Activated T-helper 1 cell treated with anti-CD3 and anti-CD28 coated beads, Interleukin-12 subunit alpha, Interleukin-12 subunit beta, Interleukin-2, Interleukin-4 antibody, amounts not matched to agents 30 ng/mL and 10 ng/mL and 1 ng/mL, durations not matched to agents 14 hours and 24 hours and 36 hours (primary cell): ENCODE results near the gene PRKG1. TPM values are rescaled to one million over a fixed set of nuclear protein-coding genes. Genes with fewer than 3 reads are reported as not detected.

ENCODE experiments used
- DNase-seq: peaks from one replicate; pipeline ENCODE4 v3.0.0; 2021; ENCODE audit warnings: low spot score
- H3K27ac Mint-ChIP-seq: one replicate; pipeline ENCODE4 v1.8.0; 2021; ENCODE audit warnings: mild to moderate bottlenecking, mixed read lengths
- H3K27me3 Mint-ChIP-seq: one replicate; pipeline ENCODE4 v1.8.0; 2022; ENCODE audit warnings: mild to moderate bottlenecking, moderate library complexity, mixed read lengths; ENCODE audit not compliant: insufficient read depth
- H3K36me3 Mint-ChIP-seq: one replicate; pipeline ENCODE4 v1.8.0; 2021; ENCODE audit warnings: low read depth, mixed read lengths
- H3K4me1 Mint-ChIP-seq: one replicate; pipeline ENCODE4 v1.8.0; 2021; ENCODE audit warnings: low read depth, mixed read lengths
- H3K4me3 Mint-ChIP-seq: one replicate; pipeline ENCODE4 v1.8.0; 2021; ENCODE audit warnings: mild to moderate bottlenecking, moderate library complexity, mixed read lengths
- H3K9me3 Mint-ChIP-seq: one replicate; pipeline ENCODE4 v1.8.0; 2021; ENCODE audit warnings: mixed read lengths
- intact Hi-C: fragments of 100-400 bp; cut with micrococcal nuclease; formaldehyde crosslinking; loops from one replicate; pipeline ENCODE4 v1.15.1; 2024
- total RNA-seq: library from RNA; stranded (reverse); gene quantifications from 2 replicates; pipeline ENCODE4 v1.2.3, GENCODE V29; 2022

PRKG1 gene
- total RNA-seq, 1 donor from 2014 or later: not detected

DNA sequence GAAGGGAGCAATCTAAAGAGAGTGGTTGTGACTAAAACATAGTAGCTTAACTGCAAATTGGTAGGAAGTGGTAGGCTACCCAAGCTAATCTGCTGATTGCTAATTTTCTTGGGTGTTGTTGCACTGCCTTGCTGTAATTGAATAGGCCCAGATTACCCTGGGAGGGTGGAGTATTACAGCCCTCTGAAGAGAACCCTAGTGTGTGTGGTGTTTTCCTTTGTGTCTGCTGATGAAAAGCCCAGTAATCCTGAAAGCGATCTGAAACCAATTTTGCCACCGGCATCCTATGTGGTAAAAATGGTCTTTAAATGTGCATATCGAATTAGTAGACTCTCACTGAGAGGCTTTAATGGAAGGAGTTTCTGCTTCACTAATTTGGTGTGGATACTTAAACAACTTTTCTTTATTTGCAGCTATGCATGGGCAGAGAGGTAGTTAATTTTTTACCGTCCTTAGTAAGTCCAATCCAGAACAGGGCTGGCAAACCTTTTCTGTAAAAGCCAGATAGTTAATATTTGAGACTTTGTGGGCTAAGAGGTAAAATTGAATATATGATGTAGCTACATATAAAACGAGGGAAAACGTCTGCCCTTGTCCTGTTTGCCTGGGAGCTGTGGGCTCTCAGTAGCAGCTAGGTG is 532.7 kb downstream of the PRKG1 start:
- H3K4me1 Mint-ChIP-seq: no peaks in the 10 kb centered on the region
- no peak overlapping the region for H3K4me3 Mint-ChIP-seq
- intact Hi-C loops: no loop called here
- no peaks in the 10 kb centered on the region for H3K36me3 Mint-ChIP-seq
- no peak for DNase-seq
- no peak overlapping the region for H3K27ac Mint-ChIP-seq
- H3K9me3 Mint-ChIP-seq: no peaks in the 10 kb centered on the region
- H3K27me3 Mint-ChIP-seq: peaks cover 5% of the 10 kb centered on the region

DNA sequence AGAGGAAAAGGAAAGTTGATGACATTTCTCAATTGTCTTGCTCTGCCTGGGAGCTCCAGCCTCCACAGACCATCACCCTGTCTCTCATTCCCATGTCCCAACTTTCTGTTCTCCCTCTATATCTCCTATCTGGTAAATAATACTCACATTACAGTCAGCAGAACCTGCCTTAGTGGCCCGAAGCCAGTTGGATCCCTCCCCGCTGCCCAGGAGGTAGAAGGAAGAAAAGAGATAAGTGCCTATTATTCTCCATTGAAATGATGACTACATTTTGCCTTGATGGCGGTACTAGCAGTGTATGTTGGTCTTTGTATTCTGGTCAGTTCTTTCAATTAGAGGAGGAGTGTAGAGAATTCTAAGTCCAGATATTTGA is 533.2 kb downstream of the PRKG1 start:
- no peak for DNase-seq
- Mint-ChIP-seq H3K36me3 (no peaks in the 10 kb centered on the region), H3K4me3 (no peak overlapping the region), H3K27me3 (peaks cover 5% of the 10 kb centered on the region), H3K27ac (no peak overlapping the region), H3K9me3 (no peaks in the 10 kb centered on the region), H3K4me1 (no peaks in the 10 kb centered on the region)
- intact Hi-C loops: no loop called here

DNA sequence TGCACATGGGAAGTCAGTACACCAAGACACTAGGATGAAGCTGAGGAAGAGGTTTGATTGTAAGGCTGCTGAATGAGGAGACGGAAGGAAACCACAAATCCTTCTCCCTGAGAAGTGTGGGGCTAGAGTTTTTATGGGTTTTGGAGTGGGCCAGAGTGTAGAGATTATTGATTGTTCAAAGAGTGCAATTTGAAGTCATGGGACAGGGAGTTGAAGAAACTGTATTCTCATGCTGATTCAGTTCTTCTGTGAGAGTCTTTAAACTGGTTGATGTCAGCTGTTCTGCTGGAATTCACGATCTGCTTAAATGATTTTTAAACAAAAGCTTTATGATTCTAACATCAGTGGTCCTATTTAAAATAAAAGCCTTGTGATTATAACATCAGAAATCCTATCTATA is 533.9 kb downstream of the PRKG1 start:
- intact Hi-C loops: no loop called here
- Mint-ChIP-seq H3K4me3 (no peak overlapping the region), H3K36me3 (no peaks in the 10 kb centered on the region), H3K9me3 (no peaks in the 10 kb centered on the region), H3K27me3 (peaks cover 5% of the 10 kb centered on the region), H3K27ac (no peak overlapping the region), H3K4me1 (no peaks in the 10 kb centered on the region)
- DNase-seq: no peak

DNA sequence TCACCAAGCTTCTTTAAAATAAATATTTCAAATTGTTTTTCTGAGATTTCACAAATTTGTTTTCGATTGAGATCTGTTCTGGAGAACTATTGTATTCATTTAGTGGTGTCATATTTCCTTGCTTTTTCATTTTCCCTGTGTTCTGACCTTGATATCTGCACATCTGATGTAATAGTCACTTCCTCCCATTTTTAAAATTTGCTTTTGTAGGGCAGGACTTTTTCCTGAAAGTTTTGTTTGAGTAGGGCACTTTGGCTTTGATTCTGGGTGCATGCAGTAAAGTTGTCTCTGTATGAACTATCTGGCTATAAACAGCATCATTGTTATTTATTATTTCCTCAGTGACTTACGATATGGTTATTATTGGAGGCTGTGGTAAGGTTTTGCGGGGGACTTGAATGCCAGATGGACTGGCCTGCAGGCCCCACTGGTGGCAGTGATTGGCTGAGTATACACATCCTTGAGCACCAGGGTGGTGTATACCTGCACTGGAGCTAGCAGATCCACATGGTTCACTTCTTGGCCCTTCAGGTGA is 541.5 kb downstream of the PRKG1 start:
- Mint-ChIP-seq H3K27me3 (peaks cover 2% of the 10 kb centered on the region), H3K36me3 (no peaks in the 10 kb centered on the region), H3K4me3 (no peak overlapping the region), H3K27ac (no peak overlapping the region), H3K9me3 (peaks cover 12% of the 10 kb centered on the region), H3K4me1 (no peaks in the 10 kb centered on the region)
- no peak for DNase-seq
- intact Hi-C loops: no loop called here

DNA sequence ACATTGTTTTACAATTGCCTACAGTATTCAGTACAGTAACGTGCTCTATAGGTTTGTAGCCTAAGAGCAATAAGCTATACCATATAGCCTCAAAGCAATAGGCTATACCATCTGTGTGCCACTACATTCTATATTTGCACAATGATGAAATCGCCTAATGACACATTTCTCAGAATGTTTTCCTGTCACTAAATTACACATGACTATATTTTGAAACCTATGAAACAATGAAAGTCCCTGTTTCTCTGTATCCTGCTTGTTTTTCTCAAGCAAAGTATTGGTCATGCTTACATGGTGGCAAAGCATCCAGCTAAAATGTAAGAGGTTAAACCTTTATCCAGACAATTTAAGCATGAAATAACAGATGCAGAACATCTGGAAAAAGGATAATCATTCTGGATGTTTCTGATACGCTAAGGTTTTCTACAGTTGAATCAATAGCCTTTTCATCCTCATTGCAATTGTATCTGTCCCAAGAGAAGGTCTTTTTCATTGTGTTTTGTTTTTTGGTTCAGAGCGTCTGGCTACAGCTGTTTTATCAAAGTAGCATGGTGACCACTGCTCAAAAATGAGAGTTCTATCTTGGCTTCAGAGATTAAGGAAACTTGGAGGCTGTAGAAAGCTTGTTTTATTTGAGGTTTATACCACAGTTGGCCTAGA is 543.4 kb downstream of the PRKG1 start:
- peaks cover 12% of the 10 kb centered on the region for H3K9me3 Mint-ChIP-seq
- H3K27me3 Mint-ChIP-seq: peaks cover 2% of the 10 kb centered on the region
- no peak overlapping the region for H3K27ac Mint-ChIP-seq
- no peaks in the 10 kb centered on the region for H3K4me1 Mint-ChIP-seq
- no peaks in the 10 kb centered on the region for H3K36me3 Mint-ChIP-seq
- no peak overlapping the region for H3K4me3 Mint-ChIP-seq
- no peak for DNase-seq
- intact Hi-C loops: no loop called here

DNA sequence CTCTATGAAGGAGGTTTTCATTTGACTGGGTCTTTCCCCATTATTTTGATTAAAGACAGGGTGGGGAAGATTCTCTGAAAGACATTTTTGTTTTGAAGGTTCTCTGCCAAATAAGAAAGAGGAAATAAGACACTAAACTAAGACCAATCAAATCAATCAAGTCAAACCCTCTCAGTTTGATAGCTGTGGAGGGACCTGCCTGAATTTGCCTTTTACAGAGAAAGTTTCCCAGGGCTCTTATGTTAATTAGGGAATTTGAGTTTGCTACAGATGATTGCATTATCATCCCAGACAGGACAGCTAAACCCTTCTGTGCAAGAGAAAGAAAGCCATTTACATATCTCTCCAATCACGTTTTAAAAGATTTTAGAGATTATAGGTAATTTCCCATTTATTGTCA is 545.1 kb downstream of the PRKG1 start:
- Mint-ChIP-seq H3K36me3 (no peaks in the 10 kb centered on the region), H3K27ac (no peak overlapping the region), H3K4me3 (no peak overlapping the region), H3K27me3 (peaks cover 1% of the 10 kb centered on the region), H3K4me1 (no peaks in the 10 kb centered on the region), H3K9me3 (peaks cover 12% of the 10 kb centered on the region)
- intact Hi-C loops: no loop called here
- DNase-seq: no peak

DNA sequence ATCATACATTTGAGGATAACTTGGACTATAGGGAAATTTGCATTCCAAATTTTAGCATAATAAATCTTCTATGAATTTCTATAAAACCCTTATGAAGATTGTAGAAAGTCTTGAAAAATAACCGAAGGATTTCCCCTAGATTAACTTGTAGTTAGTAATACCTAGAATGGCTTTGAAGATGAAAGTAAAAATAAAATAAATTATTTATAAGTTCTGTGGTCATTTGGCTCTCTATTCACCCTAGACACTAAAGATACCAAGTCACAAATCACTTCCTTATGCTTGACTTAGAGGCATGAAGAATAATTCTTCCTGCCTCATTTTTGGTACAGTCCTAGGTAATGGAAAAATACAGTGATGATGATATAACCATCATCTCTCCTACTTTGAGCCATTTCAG is 545.8 kb downstream of the PRKG1 start:
- H3K4me1 Mint-ChIP-seq: no peaks in the 10 kb centered on the region
- intact Hi-C loops: no loop called here
- H3K4me3 Mint-ChIP-seq: no peak overlapping the region
- DNase-seq: no peak
- H3K27me3 Mint-ChIP-seq: peaks cover 2% of the 10 kb centered on the region
- peaks cover 10% of the 10 kb centered on the region for H3K9me3 Mint-ChIP-seq
- H3K27ac Mint-ChIP-seq: no peak overlapping the region
- H3K36me3 Mint-ChIP-seq: no peaks in the 10 kb centered on the region

DNA sequence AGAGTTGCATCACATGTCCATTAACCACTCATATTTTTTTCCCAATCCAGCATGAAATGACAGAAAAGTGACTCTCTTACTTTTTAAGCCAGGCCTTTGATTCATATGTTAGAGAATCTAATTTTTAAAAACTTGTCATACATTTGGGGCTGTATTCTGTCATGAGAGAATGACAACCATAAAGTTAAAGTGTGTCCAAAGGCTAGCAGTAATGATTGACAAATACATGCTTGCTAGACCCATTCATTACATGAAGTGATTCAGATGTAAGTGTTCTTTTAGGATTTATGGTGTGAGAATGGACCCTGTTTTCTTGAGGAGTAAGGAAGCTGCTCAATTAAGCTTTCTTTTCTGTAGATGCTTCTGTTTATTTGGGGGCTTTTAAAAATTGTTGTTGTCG is 549.7 kb downstream of the PRKG1 start:
- Mint-ChIP-seq H3K4me1 (no peaks in the 10 kb centered on the region), H3K4me3 (no peak overlapping the region), H3K27me3 (peaks cover 2% of the 10 kb centered on the region), H3K9me3 (no peaks in the 10 kb centered on the region), H3K36me3 (no peaks in the 10 kb centered on the region), H3K27ac (no peak overlapping the region)
- no peak for DNase-seq
- intact Hi-C loops: no loop called here

DNA sequence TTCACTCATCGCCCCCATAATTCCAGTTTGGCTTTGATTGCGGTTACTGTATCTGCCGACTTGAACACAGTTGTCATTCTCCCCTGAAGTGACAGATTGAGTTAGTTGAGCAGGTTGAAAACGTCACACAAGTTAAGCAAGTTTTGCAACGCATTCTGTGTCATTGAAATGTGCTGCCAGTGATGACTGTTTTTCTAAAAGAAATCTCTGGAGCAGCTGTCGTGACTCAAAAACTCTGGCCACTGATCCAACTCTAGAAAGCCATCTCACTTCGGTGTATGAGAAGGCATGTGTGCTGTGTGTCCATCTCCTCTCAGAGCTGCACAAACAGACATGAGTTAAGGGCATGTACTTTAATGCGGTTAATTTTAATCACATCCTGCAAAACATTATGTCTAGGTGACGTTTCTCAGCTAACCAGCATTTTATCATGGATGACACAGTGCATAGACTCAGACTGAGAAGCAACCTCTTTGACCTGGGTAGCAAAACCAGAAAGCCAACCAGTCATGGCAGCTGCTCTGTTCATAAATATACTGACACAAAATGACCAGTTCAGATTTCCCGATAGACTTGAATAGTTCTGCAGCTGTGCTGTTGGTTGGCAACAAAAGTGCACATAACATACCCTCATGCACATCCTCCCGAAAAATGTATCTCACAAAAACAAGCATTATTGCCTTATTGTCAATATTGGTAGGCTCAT is 555.8 kb downstream of the PRKG1 start:
- no peaks in the 10 kb centered on the region for H3K9me3 Mint-ChIP-seq
- no peak overlapping the region for H3K27ac Mint-ChIP-seq
- intact Hi-C loops: no loop called here
- H3K27me3 Mint-ChIP-seq: peaks cover 7% of the 10 kb centered on the region
- H3K36me3 Mint-ChIP-seq: no peaks in the 10 kb centered on the region
- H3K4me1 Mint-ChIP-seq: no peaks in the 10 kb centered on the region
- no peak for DNase-seq
- H3K4me3 Mint-ChIP-seq: no peak overlapping the region

DNA sequence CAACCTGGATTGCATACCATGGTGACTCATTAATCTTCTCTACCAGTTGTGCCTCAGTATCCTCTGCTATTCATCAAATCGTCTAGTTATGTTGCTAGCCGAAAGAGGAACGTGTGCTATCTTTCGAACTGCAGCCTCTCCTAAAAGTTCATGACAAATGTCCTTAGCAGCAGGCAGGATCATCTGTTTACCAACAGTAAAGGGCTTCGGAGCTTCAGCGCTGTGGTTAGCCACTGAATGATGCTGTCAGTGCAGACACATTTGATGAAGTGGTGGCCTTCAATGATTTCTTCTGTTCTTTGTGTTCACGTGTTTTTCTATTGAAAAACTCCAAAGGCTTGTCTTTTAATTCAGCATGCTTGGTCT is 556.3 kb downstream of the PRKG1 start:
- intact Hi-C loops: no loop called here
- no peaks in the 10 kb centered on the region for H3K9me3 Mint-ChIP-seq
- H3K36me3 Mint-ChIP-seq: no peaks in the 10 kb centered on the region
- no peak overlapping the region for H3K27ac Mint-ChIP-seq
- no peaks in the 10 kb centered on the region for H3K4me1 Mint-ChIP-seq
- DNase-seq: no peak
- peaks cover 7% of the 10 kb centered on the region for H3K27me3 Mint-ChIP-seq
- H3K4me3 Mint-ChIP-seq: no peak overlapping the region

DNA sequence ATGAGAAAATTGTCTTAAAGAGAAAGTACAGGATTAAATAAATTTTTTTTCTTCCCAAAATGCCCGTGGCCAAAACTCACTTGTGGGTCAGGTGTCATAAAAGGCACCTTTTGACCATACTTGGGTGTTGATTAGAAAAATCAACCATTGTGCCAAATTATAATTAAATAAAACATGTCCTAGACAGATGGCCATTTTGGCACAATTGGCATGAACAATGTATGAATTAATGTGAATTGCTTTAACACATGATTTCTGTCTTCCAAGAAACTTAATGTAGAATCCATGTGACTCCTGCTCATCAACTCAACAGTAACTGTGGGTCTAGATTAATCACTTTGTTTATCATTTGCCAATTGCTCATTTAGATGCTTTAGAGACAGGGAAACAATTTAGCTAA is 561.1 kb downstream of the PRKG1 start:
- no peak overlapping the region for H3K4me3 Mint-ChIP-seq
- no peaks in the 10 kb centered on the region for H3K36me3 Mint-ChIP-seq
- intact Hi-C loops: no loop called here
- H3K27ac Mint-ChIP-seq: no peak overlapping the region
- peaks cover 7% of the 10 kb centered on the region for H3K27me3 Mint-ChIP-seq
- DNase-seq: no peak
- H3K4me1 Mint-ChIP-seq: no peaks in the 10 kb centered on the region
- no peaks in the 10 kb centered on the region for H3K9me3 Mint-ChIP-seq

DNA sequence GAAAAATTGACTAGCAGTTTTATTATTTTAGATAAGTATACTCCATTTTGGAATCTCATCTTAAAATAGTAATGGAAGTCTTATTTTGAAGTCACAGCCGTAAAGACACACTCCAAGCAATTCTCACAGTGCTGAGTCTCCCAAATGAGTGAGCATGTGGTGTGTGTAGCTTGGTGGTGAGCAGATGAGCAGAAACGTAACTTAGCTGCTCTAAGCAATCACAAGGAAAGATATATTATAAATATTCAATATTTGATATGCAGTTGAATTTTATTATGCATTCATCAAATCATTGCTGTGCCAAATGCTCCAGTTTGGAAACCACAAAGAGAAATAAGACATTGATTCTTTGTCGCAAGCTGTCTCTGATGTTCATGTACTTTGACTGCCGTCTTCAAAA is 563.9 kb downstream of the PRKG1 start:
- H3K9me3 Mint-ChIP-seq: no peaks in the 10 kb centered on the region
- H3K4me3 Mint-ChIP-seq: no peak overlapping the region
- H3K27ac Mint-ChIP-seq: no peak overlapping the region
- no peak for DNase-seq
- no peaks in the 10 kb centered on the region for H3K36me3 Mint-ChIP-seq
- H3K27me3 Mint-ChIP-seq: peaks cover 4% of the 10 kb centered on the region
- intact Hi-C loops: no loop called here
- no peaks in the 10 kb centered on the region for H3K4me1 Mint-ChIP-seq

DNA sequence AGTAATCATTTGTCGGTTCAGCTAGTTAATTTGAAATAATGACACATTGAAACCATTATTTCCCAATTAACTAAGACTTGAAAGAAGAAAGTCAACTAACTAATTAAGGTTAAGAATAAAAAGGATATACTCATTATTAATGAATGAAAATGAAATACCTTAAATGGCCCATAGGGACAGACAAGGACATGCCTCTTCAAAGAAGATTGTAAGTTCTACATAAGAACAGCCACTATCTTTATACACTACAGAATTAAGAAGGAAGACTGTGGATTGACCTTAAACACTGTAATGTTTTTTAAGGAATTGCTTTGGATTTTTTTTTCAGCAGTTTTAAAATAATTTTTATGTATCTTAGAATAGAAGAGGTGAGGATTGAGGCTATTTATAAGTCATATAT is 564.5 kb downstream of the PRKG1 start:
- H3K4me1 Mint-ChIP-seq: no peaks in the 10 kb centered on the region
- no peaks in the 10 kb centered on the region for H3K9me3 Mint-ChIP-seq
- no peaks in the 10 kb centered on the region for H3K36me3 Mint-ChIP-seq
- intact Hi-C loops: no loop called here
- H3K27ac Mint-ChIP-seq: no peak overlapping the region
- H3K4me3 Mint-ChIP-seq: no peak overlapping the region
- H3K27me3 Mint-ChIP-seq: peaks cover 7% of the 10 kb centered on the region
- no peak for DNase-seq
